CD14-positive monocyte (primary cell): ENCODE results near the gene NTN3. TPM values are rescaled to one million over a fixed set of nuclear protein-coding genes. Genes with fewer than 3 reads are reported as not detected.
A peak's percentile ranks its signal among the peaks of the same experiment; 100 is the strongest.

Experiments
- DNase-seq, 3 donors: peaks; one replicate each; pipeline ENCODE4 v3.0.0-alpha.2; 2011 to 2022
- H2AFZ ChIP-seq: 2 replicates; pipeline ENCODE4 v1.6.0; 2012; ENCODE audit warnings: mild to moderate bottlenecking, low read depth, low read length, inconsistent platforms; ENCODE audit not compliant: insufficient read depth, poor library complexity, severe bottlenecking
- H3K27ac ChIP-seq, 2 donors: 1 replicate in 1 of 2; 2 replicates in 1 of 2; pipeline ENCODE4 v1.5.1; 2012 to 2013; ENCODE audit warnings: low read length in 2 of 2, control low read depth in 1 of 2, inconsistent platforms in 1 of 2, low read depth in 1 of 2, mild to moderate bottlenecking in 1 of 2
- H3K27me3 ChIP-seq, 2 donors: one replicate each; pipeline versions ENCODE4 v1.6.0 to v1.6.1; 2011 to 2013; ENCODE audit warnings: low read length in 2 of 2; ENCODE audit not compliant: control insufficient read depth in 2 of 2, insufficient read depth in 2 of 2
- H3K36me3 ChIP-seq, 2 donors: replicated peaks in 1 of 2; 1 replicate in 1 of 2; 2 replicates in 1 of 2; pipeline versions ENCODE4 v1.5.1 to v1.6.1; 2012 to 2013; ENCODE audit warnings: low read length in 2 of 2, control low read depth in 1 of 2, inconsistent platforms in 1 of 2, mild to moderate bottlenecking in 1 of 2; ENCODE audit not compliant: insufficient read depth in 2 of 2, control insufficient read depth in 1 of 2
- H3K4me1 ChIP-seq, 2 donors: 1 replicate in 1 of 2; 2 replicates in 1 of 2; pipeline versions ENCODE4 v1.5.1 to v1.6.1; 2012 to 2013; ENCODE audit warnings: low read length in 2 of 2, control low read depth in 1 of 2, inconsistent platforms in 1 of 2, mild to moderate bottlenecking in 1 of 2, moderate library complexity in 1 of 2; ENCODE audit not compliant: insufficient read depth in 2 of 2, control insufficient read depth in 1 of 2
- H3K4me2 ChIP-seq: replicated peaks from 2 replicates; pipeline ENCODE3; 2012; ENCODE audit warnings: low read length, moderate library complexity, mild to moderate bottlenecking; ENCODE audit not compliant: poor library complexity, severe bottlenecking; ENCODE audit errors: extremely low read depth
- H3K4me3 ChIP-seq, 3 experiments: fragments of 200-600 bp in 1 of 3; sonication (generic) in 1 of 3; replicated peaks in 1 of 3; 1 replicate in 2 of 3; 2 replicates in 1 of 3; pipeline ENCODE4 v1.5.1; 2011 to 2013; ENCODE audit warnings: low read length in 3 of 3, mild to moderate bottlenecking in 3 of 3, control low read depth in 2 of 3, low read depth in 2 of 3, inconsistent platforms in 1 of 3, moderate library complexity in 1 of 3
- H3K79me2 ChIP-seq: 2 replicates; pipeline ENCODE4 v1.6.0; 2012; ENCODE audit warnings: mild to moderate bottlenecking, control low read depth, inconsistent platforms, low read length, moderate library complexity; ENCODE audit not compliant: insufficient read depth
- H3K9ac ChIP-seq: 2 replicates; pipeline ENCODE4 v1.6.0; 2017; ENCODE audit warnings: low read length, mild to moderate bottlenecking; ENCODE audit not compliant: insufficient read depth, poor library complexity, severe bottlenecking
- H3K9me3 ChIP-seq, 2 donors: replicated peaks in 1 of 2; 1 replicate in 1 of 2; 2 replicates in 1 of 2; pipeline versions ENCODE4 v1.5.1 to v1.6.1; 2012 to 2013; ENCODE audit warnings: low read length in 2 of 2, control low read depth in 1 of 2; ENCODE audit not compliant: control insufficient read depth in 1 of 2, insufficient read depth in 1 of 2
- H4K20me1 ChIP-seq: 2 replicates; pipeline ENCODE4 v1.6.0; 2012; ENCODE audit warnings: mild to moderate bottlenecking, low read length, control low read depth, moderate library complexity; ENCODE audit not compliant: insufficient read depth
- H3K27ac Mint-ChIP-seq, 7 donors: one replicate each; pipeline ENCODE4 v1.8.0; 2020; ENCODE audit warnings: mild to moderate bottlenecking in 7 of 7, mixed read lengths in 7 of 7, moderate library complexity in 6 of 7, inconsistent platforms in 2 of 7
- H3K27me3 Mint-ChIP-seq, 3 donors: one replicate each; pipeline ENCODE4 v1.8.0; 2021 to 2022; ENCODE audit warnings: low read depth in 3 of 3, mild to moderate bottlenecking in 3 of 3, mixed read lengths in 3 of 3, moderate library complexity in 3 of 3, inconsistent platforms in 1 of 3
- H3K36me3 Mint-ChIP-seq, 2 donors: one replicate each; pipeline ENCODE4 v1.8.0; 2020; ENCODE audit warnings: mixed read lengths in 2 of 2, inconsistent platforms in 1 of 2, mild to moderate bottlenecking in 1 of 2
- H3K4me1 Mint-ChIP-seq: one replicate; pipeline ENCODE4 v1.8.0; 2020; ENCODE audit warnings: mild to moderate bottlenecking, mixed read lengths
- H3K4me3 Mint-ChIP-seq, 2 donors: one replicate each; pipeline ENCODE4 v1.8.0; 2020; ENCODE audit warnings: mild to moderate bottlenecking in 2 of 2, mixed read lengths in 2 of 2, moderate library complexity in 1 of 2
- H3K9me3 Mint-ChIP-seq, 7 donors: one replicate each; pipeline ENCODE4 v1.8.0; 2020 to 2022; ENCODE audit warnings: mixed read lengths in 7 of 7, mild to moderate bottlenecking in 6 of 7, moderate library complexity in 6 of 7, inconsistent platforms in 2 of 7
- CTCF ChIP-seq: fragments of 200-600 bp; IDR thresholded peaks from one replicate; pipeline ENCODE4 v1.8.0; 2022; ENCODE audit warnings: antibody characterized with exemption, mild to moderate bottlenecking
- WGBS: methylation state at CpG from one replicate; pipeline ENCODE4 v1.1.5; 2013; ENCODE audit warnings: missing lambda C conversion rate; ENCODE audit not compliant: insufficient coverage; 5-methylcytosine and 5-hydroxymethylcytosine counted together
- intact Hi-C, 2 donors: fragments of 100-400 bp; cut with micrococcal nuclease; formaldehyde crosslinking; loops; one replicate each; pipeline versions ENCODE4 v1.15.0 to v1.15.1; 2023
- polyA plus RNA-seq, 3 donors: library from polyadenylated mRNA; depleted of rRNA in 1 of 3; unstranded in 2 of 3; stranded (reverse) in 1 of 3; fragments of 300-500 nt in 2 of 3; fragments of >200 nt in 1 of 3; fragmentation: Illumina TruSeq in 2 of 3; gene quantifications; 1 replicate in 2 of 3; 2 replicates in 1 of 3; pipeline ENCODE4 v1.2.3, GENCODE V29; 2012 to 2021

Gene NTN3
- polyA plus RNA-seq, 3 donors, result not detected

GRCh38 chr16:2515180-2515851 is 44.2 kb downstream of the NTN3 start:
- Histone ChIP-seq H3K27me3 (no peaks in the 10 kb centered on the region), H3K9ac (peak overlapping the region; percentile 98), H3K36me3 (peaks cover 8 to 14% of the 10 kb centered on the region in 2 donors), H3K9me3 (no peaks in the 10 kb centered on the region), H3K79me2 (peaks cover 79% of the 10 kb centered on the region), H4K20me1 (peaks cover 55% of the 10 kb centered on the region), H3K4me3 (peak overlapping the region; percentile 73 to 100 (median 92)), H2AFZ (no peak overlapping the region), H3K4me1 (peaks cover 69 to 83% of the 10 kb centered on the region in 2 donors), H3K4me2 (peak overlapping the region; percentile 99), H3K27ac (peak overlapping the region; percentile 96)
- DNase-seq, result peak; percentile 37 to 65 (median 53)
- peaks cover 35 to 45% of the 10 kb centered on the region in 2 donors for H3K36me3 Mint-ChIP-seq
- H3K27me3 Mint-ChIP-seq, result peaks cover 2 to 6% (median 6%) of the 10 kb centered on the region in 3 donors
- peaks cover 79% of the 10 kb centered on the region for H3K4me1 Mint-ChIP-seq
- TF ChIP-seq CTCF, result no peak
- peaks cover 0 to 8% (median 0%) of the 10 kb centered on the region in 7 donors for H3K9me3 Mint-ChIP-seq
- peak overlapping the region; percentile 99 to 100 (median 99) for H3K27ac Mint-ChIP-seq
- intact Hi-C loops, result no loop called here
- WGBS, result 21% methylated on average over 7 of the region's 14 CpGs
- peak overlapping the region; percentile 98 to 99 for H3K4me3 Mint-ChIP-seq

GRCh38 chr16:2516391-2517240 is 45.5 kb downstream of the NTN3 start:
- Histone ChIP-seq H4K20me1 (peaks cover 66% of the 10 kb centered on the region), H3K36me3 (peaks cover 8 to 14% of the 10 kb centered on the region in 2 donors), H3K9ac (peak overlapping the region; percentile 98), H2AFZ (no peak overlapping the region), H3K27me3 (no peaks in the 10 kb centered on the region), H3K27ac (peak overlapping the region; percentile 96), H3K79me2 (peaks cover 87% of the 10 kb centered on the region), H3K4me2 (peak overlapping the region; percentile 99), H3K4me1 (peaks cover 74 to 80% of the 10 kb centered on the region in 2 donors), H3K4me3 (peak overlapping the region; percentile 73 to 100 (median 92)), H3K9me3 (no peaks in the 10 kb centered on the region)
- Mint-ChIP-seq H3K9me3 (peaks cover 0 to 5% (median 0%) of the 10 kb centered on the region in 7 donors), H3K4me3 (peak overlapping the region; percentile 98 to 99), H3K27me3 (peaks cover 2 to 6% (median 6%) of the 10 kb centered on the region in 3 donors), H3K36me3 (peaks cover 39 to 54% of the 10 kb centered on the region in 2 donors), H3K4me1 (peaks cover 76% of the 10 kb centered on the region), H3K27ac (peak overlapping the region; percentile 99 to 100 (median 99))
- intact Hi-C loops, result loop anchor here in 1 of 2 donors (1.0 kb wide), 1 partner anchor 21 kb away; no protein-coding TSS in a partner anchor
- peak; percentile 89 to 93 (median 92) for DNase-seq
- TF ChIP-seq CTCF, result no peak
- 10% methylated on average over 11 of the region's 11 CpGs for WGBS
